Heart left ventricle (tissue), 16 donors: ENCODE measurements around the gene TAS2R38. TPM values are rescaled to one million over a fixed set of nuclear protein-coding genes. Genes with fewer than 3 reads are reported as not detected.

Experiments used
- ATAC-seq, 4 donors: fragments of 200-7000 bp; cut with Tn5 transposase; one replicate each; pipeline ENCODE4 v1.9.1; 2020 to 2022; ENCODE audit warnings: moderate library complexity in 4 of 4, mild to moderate bottlenecking in 3 of 4, moderate number of reproducible peaks in 1 of 4
- DNase-seq, 5 donors: peaks; one replicate each; pipeline ENCODE4 v3.0.0-alpha.2; 2020
- H3K27ac ChIP-seq, 12 donors: fragments of 200-600 bp; sonication (generic) in 4 of 12; one replicate each; pipeline versions ENCODE4 v1.5.0 to v1.8.0; 2016 to 2022; ENCODE audit warnings: mild to moderate bottlenecking in 2 of 12
- H3K27me3 ChIP-seq, 9 donors: fragments of 200-600 bp; sonication (generic) in 2 of 9; one replicate each; pipeline versions ENCODE4 v1.5.1 to v1.8.0; 2016 to 2022; ENCODE audit warnings: mild to moderate bottlenecking in 3 of 9
- H3K36me3 ChIP-seq, 9 donors: fragments of 200-600 bp; sonication (generic) in 2 of 9; one replicate each; pipeline versions ENCODE4 v1.5.0 to v1.8.0; 2018 to 2022; ENCODE audit warnings: mild to moderate bottlenecking in 2 of 9
- H3K4me1 ChIP-seq, 12 donors: fragments of 200-600 bp; sonication (generic) in 4 of 12; one replicate each; pipeline versions ENCODE4 v1.5.0 to v1.8.0; 2016 to 2022; ENCODE audit warnings: mild to moderate bottlenecking in 3 of 12
- H3K4me3 ChIP-seq, 12 donors: fragments of 200-600 bp; sonication (generic) in 4 of 12; one replicate each; pipeline versions ENCODE4 v1.5.0 to v1.8.0; 2017 to 2022; ENCODE audit warnings: mild to moderate bottlenecking in 9 of 12, moderate library complexity in 4 of 12
- H3K9me3 ChIP-seq, 12 donors: fragments of 200-600 bp; sonication (generic) in 4 of 12; one replicate each; pipeline versions ENCODE4 v1.5.0 to v1.8.0; 2016 to 2022; ENCODE audit warnings: mild to moderate bottlenecking in 1 of 12
- POLR2A ChIP-seq, 2 donors: fragments of 450-650 bp; IDR thresholded peaks; one replicate each; pipeline ENCODE4 v1.6.1; 2017; ENCODE audit warnings: antibody characterized with exemption in 2 of 2, mild to moderate bottlenecking in 2 of 2, moderate library complexity in 2 of 2
- WGBS, 4 donors: extraction: QIAGEN DNeasy Blood & Tissue Kit in 2 of 4; methylation state at CpG; one replicate each; pipeline versions ENCODE4 v1.1.5 to v1.1.7; 2013 to 2018; 5-methylcytosine and 5-hydroxymethylcytosine counted together
- intact Hi-C, 10 donors: fragments of 100-400 bp; cut with DNase I; formaldehyde crosslinking; loops; one replicate each; pipeline versions ENCODE4 v1.11.1 to v1.14.2; 2022
- polyA plus RNA-seq, 2 donors: library from polyadenylated mRNA; stranded (reverse); fragments of 200-250 nt; gene quantifications; one replicate each; pipeline ENCODE4 v1.2.3, GENCODE V29; 2013
- total RNA-seq, 9 donors: library from RNA; depleted of rRNA in 2 of 9; stranded (reverse); fragments of >200 nt in 2 of 9; fragmentation: NEBNext Ultra II Directional in 3 of 9; extraction: Animal tissue kit (Norgen Biotek cat#: 25700) in 3 of 9; gene quantifications; one replicate each; pipeline versions ENCODE4 v1.1.0 to v1.2.4, GENCODE V29; 2016 to 2023
- TF ChIP-seq, protein P1 (sequence below), 12 donors: fragments of 200-600 bp; sonication (generic) in 4 of 12; IDR thresholded peaks; one replicate each; pipeline versions ENCODE4 v1.5.0 to v1.8.0; 2018 to 2022; ENCODE audit warnings: antibody characterized with exemption in 12 of 12, mild to moderate bottlenecking in 5 of 12
- donor health status: ischemic (EF 13 %, LVEDD 7.1; RV severe dilation, severe dysfunction).
- donor health status: healthy with polysubstance abuse.
- donor health status: DM: no; HTN: yes; CAD: no.
- donor health status: DM: no; HTN: no; CAD: no.
- donor health status: ischemic (EF 25% LVEDD 6.9; RV normal size, moderate dysfunction).
- donor health status: ischemic (EF 25% LVEDD 5.7; RV mildly dilated, moderate dysfunction).
- donor health status: healthy.
- donor health status: DM: yes; HTN: yes; CAD: no.
- donor health status: ischemic (EF 35%, LVEDD 5.7; RV mildly dilated, moderate dysfunction).
- donor health status: nonischemic (EF 11% LVEDD 7.7; RV severe dilation, severe dysfunction).
- donor health status: DM: yes; HTN: yes; CAD: no.
- donor health status: PGD.
- donor health status: ischemic (EF 29% LVEDD 5.4; RV normal size, mild dysfunction).
- donor health status: nonischemic (EF 23%, LVEDD 6.1; RV moderate dilation, normal function).

The TAS2R38 gene
- total and polyA plus RNA-seq, 11 donors, result not detected

- no peak overlapping the region for H3K27ac ChIP-seq
- intact Hi-C loops, result no loop called here
- ATAC-seq (no peak), DNase-seq (no peak)
- no peaks in the 10 kb centered on the region for H3K27me3 ChIP-seq
- no peaks in the 10 kb centered on the region for H3K36me3 ChIP-seq
- H3K4me1 ChIP-seq, result no peaks in the 10 kb centered on the region
- H3K4me3 ChIP-seq, result no peak overlapping the region
- TF ChIP-seq, protein P1, sequence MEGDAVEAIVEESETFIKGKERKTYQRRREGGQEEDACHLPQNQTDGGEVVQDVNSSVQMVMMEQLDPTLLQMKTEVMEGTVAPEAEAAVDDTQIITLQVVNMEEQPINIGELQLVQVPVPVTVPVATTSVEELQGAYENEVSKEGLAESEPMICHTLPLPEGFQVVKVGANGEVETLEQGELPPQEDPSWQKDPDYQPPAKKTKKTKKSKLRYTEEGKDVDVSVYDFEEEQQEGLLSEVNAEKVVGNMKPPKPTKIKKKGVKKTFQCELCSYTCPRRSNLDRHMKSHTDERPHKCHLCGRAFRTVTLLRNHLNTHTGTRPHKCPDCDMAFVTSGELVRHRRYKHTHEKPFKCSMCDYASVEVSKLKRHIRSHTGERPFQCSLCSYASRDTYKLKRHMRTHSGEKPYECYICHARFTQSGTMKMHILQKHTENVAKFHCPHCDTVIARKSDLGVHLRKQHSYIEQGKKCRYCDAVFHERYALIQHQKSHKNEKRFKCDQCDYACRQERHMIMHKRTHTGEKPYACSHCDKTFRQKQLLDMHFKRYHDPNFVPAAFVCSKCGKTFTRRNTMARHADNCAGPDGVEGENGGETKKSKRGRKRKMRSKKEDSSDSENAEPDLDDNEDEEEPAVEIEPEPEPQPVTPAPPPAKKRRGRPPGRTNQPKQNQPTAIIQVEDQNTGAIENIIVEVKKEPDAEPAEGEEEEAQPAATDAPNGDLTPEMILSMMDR (IDR thresholded peaks at IDR 0.05), result no peak
- no peak for TF ChIP-seq POLR2A (IDR thresholded peaks at IDR 0.05)
- 66 to 70% (median 68%) methylated on average over 4 of the region's 4 CpGs for WGBS, 4 donors
- H3K9me3 ChIP-seq, result peaks cover 0 to 4% (median 0%) of the 10 kb centered on the region in 12 donors
Observed at GRCh38 chr7:142001163-142001874, 27.7 kb upstream of the TAS2R38 start.

DNA sequence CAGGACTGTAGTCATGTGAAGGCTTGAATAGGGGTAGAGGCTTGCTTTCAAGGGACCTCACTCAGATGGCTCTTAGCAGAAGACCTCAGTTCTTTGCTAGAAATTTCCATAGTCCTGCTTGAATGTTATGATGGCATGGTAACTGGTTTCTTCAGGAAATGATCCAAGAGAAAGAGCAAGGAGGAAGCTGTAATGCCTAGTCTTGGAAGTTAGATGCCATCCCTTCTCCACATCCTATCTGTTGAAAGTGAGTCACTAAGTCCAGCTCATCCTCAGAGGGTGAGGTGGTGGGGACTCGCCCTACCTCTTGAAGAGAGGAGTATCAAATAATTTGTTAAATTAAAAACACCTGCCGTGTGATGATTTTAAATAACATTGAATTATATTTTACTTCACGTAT lies 26.7 kb upstream of the TAS2R38 start:
- no peaks in the 10 kb centered on the region for H3K36me3 ChIP-seq
- 72 to 91% (median 85%) methylated on average over 3 of the region's 3 CpGs for WGBS, 4 donors
- H3K27ac ChIP-seq, result no peak overlapping the region
- intact Hi-C loops, result no loop called here
- no peak for DNase-seq
- no peak for ATAC-seq
- no peak for TF ChIP-seq POLR2A (IDR thresholded peaks at IDR 0.05)
- TF ChIP-seq, protein P1 (IDR thresholded peaks at IDR 0.05), result no peak
- no peak overlapping the region for H3K4me3 ChIP-seq
- no peaks in the 10 kb centered on the region for H3K4me1 ChIP-seq
- no peaks in the 10 kb centered on the region for H3K27me3 ChIP-seq
- peaks cover 0 to 4% (median 0%) of the 10 kb centered on the region in 12 donors for H3K9me3 ChIP-seq

DNA sequence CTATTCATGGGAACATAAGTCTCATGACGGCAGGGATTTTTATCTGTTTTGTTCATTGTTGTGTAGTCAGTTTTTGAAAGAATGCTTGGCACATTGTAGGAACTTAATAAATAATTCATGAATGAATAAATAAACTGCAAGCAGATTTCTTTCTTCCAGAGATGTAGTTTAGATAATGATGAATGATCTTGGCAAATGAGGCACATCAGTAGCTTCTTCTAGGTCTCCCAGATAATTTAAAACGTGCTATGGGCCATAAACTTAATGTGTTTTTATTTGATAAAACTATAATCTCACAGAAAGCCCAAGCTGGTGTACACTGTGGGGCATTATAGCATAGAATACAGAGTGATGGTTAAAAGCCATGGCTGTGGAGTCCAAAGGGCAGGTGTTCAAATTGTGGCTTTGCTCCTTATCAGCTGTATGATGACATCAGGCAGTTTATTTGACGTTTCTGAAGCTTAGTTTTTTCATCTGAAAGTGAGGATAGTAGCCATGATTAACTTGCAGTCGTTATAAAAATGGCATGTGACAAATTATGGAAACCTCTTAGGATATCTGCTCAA lies 25.6 kb upstream of the TAS2R38 start:
- Histone ChIP-seq H3K4me1 (no peaks in the 10 kb centered on the region), H3K27ac (no peak overlapping the region), H3K27me3 (no peaks in the 10 kb centered on the region), H3K4me3 (no peak overlapping the region), H3K9me3 (peaks cover 0 to 4% (median 0%) of the 10 kb centered on the region in 12 donors), H3K36me3 (no peaks in the 10 kb centered on the region)
- DNase-seq (no peak), ATAC-seq (no peak)
- intact Hi-C loops, result no loop called here
- TF ChIP-seq, protein P1 (IDR thresholded peaks at IDR 0.05), result no peak
- TF ChIP-seq POLR2A (IDR thresholded peaks at IDR 0.05), result no peak
- 44 to 54% (median 52%) methylated on average over 4 of the region's 4 CpGs for WGBS, 4 donors

GRCh38 chr7:141993354-141993753 lies 19.8 kb upstream of the TAS2R38 start:
- Histone ChIP-seq H3K4me1 (peaks cover 0 to 17% (median 0%) of the 10 kb centered on the region in 12 donors), H3K27me3 (no peaks in the 10 kb centered on the region), H3K27ac (no peak overlapping the region), H3K36me3 (no peaks in the 10 kb centered on the region), H3K4me3 (no peak overlapping the region), H3K9me3 (no peaks in the 10 kb centered on the region)
- intact Hi-C loops, result no loop called here
- DNase-seq (no peak), ATAC-seq (no peak)
- no peak for TF ChIP-seq POLR2A (IDR thresholded peaks at IDR 0.05)
- TF ChIP-seq, protein P1 (IDR thresholded peaks at IDR 0.05), result no peak
- WGBS, 4 donors, result 62 to 83% (median 71%) methylated on average over 1 of the region's 1 CpG
